COLO668 (cell line): ENCODE data around the gene OPA3.

Experiments used
- DNase-seq: peaks from one replicate; lab custom pipeline; 2025; ENCODE audit not compliant: unreplicated experiment; lab: John Stamatoyannopoulos, UW

Gene OPA3

GRCh38 chr19:45505996-45506245, 78.7 kb downstream of the OPA3 start:
- DNase-seq, result no peak

GRCh38 chr19:45505151-45505995, 79.2 kb downstream of the OPA3 start:
- DNase-seq, result no peak

DNA sequence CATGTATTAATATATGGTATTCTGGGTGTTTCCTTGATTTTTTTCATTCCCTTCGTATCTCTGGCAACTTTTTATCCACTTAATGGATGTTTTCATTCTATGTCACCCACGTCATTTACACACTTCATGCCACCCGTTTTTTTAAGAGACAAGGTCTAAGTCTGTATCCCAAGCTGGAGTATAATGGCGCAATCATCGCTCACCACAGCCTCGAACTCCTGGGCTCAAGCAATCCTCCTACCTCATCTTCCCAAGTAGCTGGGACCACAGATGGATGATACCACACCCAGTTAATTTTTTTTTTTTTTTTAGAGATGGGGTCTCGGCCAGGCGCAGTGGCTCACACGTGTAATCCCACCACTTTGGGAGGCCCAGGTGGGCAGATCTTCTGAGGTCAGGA, 80.7 kb downstream of the OPA3 start:
- DNase-seq, result no peak

DNA sequence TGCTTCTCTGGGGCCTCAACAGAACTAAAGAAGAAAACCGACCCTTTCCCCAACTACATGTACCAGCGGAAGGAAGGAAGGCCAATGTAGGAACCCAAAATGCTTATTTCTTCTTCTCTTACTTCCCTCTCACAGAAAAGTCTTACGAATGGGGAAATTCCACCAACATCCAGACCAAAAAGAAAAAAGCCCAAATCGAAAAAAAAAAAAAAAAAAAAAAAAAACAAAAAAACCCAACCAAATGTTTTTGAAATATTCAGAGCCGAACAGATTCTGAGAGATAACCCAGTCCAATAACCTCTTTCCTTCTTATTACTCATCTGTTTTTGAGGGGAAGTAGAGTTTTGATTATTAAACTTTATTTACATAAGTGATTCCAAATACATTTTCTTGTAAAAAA, 82.5 kb downstream of the OPA3 start:
- DNase-seq, result no peak

- no peak for DNase-seq
Observed at GRCh38 chr19:45501730-45502014, 82.9 kb downstream of the OPA3 start.

- no peak for DNase-seq
Observed at GRCh38 chr19:45500918-45501729, 83.5 kb downstream of the OPA3 start.

GRCh38 chr19:45499196-45500180, 85.1 kb downstream of the OPA3 start:
- peak; percentile 80 for DNase-seq

DNA sequence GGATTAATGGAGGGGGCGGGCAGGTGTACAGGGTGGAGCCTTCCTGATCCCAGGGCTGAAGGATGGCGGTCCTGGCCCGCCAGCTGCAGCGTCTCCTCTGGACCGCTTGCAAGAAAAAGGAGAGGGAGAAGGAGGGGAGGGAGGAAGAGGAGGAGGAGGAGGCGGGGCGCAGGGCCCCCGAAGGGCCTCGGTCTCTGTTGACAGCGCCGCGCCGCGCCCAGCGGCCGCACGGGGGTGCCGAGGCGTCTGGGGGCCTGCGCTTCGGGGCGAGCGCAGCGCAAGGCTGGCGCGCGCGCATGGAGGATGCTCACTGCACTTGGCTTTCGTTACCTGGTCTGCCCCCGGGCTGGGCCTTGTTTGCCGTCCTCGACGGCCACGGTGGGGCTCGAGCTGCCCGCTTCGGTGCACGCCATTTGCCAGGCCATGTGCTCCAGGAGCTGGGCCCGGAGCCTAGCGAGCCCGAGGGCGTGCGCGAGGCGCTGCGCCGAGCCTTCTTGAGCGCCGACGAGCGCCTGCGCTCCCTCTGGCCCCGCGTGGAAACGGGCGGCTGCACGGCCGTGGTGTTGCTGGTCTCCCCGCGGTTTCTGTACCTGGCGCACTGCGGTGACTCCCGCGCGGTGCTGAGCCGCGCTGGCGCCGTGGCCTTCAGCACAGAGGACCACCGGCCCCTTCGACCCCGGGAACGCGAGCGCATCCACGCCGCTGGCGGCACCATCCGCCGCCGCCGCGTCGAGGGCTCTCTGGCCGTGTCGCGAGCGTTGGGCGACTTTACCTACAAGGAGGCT, 86.0 kb downstream of the OPA3 start, which contains the start of gene PPM1N:
Gene PPM1N, plus strand, starts transcription at position 33 of the 785 bp plus-strand sequence. Its CDS starts 30 bp downstream, at position 63.
- peak; percentile 70 for DNase-seq

- DNase-seq, result no peak
Observed at GRCh38 chr19:45497791-45498190, 86.8 kb downstream of the OPA3 start.

DNA sequence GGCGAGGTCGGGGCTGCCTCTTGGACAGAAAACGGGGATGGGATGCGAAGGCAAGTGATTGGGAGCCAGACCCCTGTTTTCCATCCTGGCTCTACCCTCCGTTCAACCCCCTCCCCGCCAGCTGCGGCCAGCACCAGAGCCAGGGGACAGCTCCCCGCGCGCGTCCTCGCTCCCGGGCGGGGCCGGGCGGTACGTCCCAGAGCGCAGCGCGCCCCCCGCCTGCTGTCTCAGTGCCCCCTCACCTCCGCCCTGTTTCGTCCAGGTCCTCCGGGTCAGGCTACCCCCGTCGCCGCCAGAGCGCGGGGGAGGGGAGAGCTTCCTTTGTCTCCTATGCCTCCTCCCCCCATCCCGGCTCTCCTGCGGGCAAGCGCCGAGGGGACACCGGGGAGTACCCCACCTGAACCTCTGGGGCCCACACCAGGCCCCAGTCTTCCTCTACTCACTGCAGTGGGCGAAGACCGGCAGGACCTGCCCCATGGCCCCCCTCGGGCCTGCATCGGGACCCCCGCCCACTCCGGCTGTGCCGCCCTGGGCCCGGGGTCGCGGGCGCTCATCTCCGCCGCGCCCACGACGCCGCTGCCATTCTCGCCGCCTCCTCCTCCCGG, 88.2 kb downstream of the OPA3 start:
- DNase-seq, result peak; percentile 44

DNA sequence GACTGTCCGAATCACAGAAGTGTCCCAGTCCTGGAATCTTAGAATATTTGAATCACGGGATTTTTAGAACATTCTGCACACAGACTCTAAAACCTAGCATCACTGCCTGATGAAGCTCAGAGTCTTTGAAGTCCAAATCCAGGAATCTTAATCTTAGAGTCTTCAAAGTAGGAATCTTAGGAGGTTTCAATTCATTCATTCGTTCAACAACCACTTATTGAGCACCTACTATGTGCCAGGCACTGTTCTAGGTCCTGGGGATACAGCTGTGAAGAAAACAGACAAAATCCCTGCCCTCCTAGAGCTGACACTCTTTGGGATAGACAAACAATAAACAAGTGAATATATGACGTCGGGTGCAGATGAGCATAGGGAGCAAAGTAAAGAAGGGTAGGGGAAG, 89.4 kb downstream of the OPA3 start:
- no peak for DNase-seq

DNA sequence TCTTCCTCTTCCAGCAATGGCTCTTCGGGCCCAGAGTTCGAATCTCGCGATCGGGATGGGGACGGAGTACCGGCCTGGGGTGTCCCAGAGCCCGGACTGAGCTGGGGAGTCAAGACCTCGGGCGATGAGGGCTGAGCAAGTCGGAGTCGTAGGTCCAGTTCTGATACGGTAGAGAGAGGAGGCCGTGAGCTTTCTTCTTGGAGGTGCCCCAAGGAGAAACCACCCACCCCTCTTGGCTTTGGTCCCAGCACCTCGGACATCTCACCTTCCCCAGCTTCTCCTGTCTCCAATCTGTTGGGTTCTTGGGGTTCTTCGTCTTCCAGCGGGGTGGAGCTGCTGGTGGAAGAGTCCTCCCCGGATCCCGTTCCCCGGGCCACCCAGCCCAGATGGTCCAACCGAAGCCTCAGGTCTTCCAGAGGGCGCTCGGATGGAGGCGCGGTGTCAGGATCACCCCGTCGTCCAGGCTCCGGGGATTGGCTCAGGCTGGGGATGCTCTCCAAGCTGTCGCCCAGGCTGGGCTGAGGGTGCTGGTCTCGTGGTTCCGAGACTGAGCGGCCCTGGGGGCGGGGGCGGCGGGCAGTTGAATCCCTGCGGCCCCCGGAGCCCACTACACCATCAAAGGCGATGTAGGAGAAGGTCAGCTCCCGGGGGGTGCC, 90.2 kb downstream of the OPA3 start:
- DNase-seq, result no peak

- DNase-seq, result no peak
Observed at GRCh38 chr19:45492627-45493470, 91.8 kb downstream of the OPA3 start.

DNA sequence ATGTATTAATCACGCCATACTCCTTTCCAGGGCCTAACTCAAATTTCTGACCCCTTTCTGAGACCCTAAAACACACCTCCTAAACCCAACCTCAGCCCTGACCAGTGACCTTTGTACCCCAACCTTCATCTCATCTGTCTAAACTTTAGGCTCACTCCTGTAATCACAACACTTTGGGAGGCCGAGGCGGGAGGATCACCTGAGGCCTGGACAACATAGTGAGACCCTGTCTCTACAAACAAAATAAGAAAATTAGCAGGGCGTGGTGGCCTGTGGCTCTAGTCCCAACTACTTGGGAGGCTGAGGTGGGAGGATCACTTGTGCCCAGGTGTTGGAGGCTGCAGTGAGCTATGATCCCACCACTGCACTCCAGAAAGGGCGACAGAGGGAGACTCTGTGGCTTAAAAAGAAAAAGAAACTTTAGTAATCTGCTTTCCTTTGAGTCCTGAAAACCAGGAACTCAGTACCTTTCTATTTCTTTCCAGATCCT, 92.4 kb downstream of the OPA3 start:
- DNase-seq, result no peak

- no peak for DNase-seq
Observed at GRCh38 chr19:45489216-45489855, 95.3 kb downstream of the OPA3 start.

- DNase-seq, result no peak
Observed at GRCh38 chr19:45488708-45489107, 95.9 kb downstream of the OPA3 start.

DNA sequence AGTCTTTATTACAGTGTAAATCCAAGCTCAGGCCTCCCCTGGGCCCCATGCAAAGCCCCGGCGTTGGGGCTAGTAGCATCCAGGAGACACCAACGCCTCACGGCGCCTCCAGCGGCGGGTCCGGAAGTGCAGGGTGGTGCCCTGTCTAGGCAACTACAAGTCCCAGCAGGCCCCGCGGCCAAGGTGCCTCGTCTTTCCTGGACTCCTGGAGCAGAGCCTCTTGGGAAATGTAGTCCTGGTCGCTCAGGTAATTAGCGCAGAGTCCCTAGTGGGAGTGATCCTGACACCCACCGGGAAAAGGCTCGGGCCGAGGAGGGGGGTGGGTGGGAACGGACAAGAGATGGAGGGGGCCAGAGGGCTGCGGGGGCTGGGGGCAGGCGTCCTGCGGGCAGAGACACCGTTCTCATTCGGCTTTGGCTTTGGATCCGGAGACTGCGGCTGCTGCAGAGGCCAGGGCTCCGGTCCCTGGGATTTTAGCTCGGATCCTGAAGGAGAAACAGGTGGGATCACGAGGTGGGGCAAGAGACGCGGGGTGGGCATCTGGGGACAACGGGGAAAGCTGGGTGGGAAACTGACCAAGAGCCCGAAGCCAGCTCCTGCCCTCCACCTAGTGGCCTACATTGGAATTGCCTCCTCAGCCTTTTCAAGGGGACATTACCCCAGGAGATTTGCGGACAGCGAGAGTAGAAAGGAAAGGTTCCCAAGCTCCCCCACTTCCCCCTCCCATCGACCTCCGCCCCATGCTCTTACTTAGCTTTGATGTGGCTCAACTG, 99.1 kb downstream of the OPA3 start:
- peak; percentile 96 for DNase-seq
